Bone marrow (tissue), 2 donors: ENCODE measurements around the gene RBBP6.
"Not testable (repeated sequence)": the region's sequence is repeated elsewhere in the genome, so short reads cannot be mapped to it uniquely, and the experiment has no call there.

Source experiments
- DNase-seq, 2 donors: peaks; one replicate each; lab custom pipeline; 2025; lab: John Stamatoyannopoulos, UW

Gene RBBP6

DNA sequence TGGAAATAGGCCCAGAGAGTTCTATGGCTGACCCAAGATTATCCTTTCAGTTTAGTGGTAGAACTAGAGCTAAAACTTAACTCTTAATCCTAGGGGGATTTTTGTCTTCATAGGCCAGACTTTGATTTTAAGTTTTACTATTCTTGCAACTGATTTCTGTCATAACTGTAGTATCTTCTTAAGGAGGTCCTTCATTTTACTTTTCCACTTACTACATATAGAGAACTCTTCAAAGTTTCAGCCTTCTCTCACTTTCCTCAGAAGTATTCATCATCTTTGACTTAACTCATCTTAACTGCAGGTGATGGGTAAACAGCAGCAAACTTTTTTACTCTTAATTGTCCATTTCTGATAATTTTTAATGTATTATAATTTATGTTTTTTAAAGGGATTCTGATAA lies 23.4 kb downstream of the RBBP6 start:
- no peak for DNase-seq

DNA sequence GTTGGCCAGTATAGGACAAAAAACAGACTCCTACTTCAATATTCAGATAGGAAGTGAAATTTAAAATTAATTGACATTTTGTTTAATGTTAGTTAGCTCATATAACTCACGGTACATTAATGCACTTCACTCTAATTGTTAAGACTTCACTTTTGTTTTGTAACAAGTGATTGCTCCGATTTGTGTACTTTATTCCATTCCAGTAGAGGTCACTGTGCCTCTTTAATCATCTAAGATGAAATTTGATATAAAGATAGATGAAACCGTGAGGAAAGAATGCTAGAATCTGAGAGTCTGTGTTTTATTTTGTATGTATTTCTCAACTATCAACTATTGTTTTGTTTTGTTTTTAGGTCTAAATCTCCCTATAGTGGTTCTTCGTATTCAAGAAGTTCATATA lies 29.0 kb downstream of the RBBP6 start:
- DNase-seq: no peak

DNA sequence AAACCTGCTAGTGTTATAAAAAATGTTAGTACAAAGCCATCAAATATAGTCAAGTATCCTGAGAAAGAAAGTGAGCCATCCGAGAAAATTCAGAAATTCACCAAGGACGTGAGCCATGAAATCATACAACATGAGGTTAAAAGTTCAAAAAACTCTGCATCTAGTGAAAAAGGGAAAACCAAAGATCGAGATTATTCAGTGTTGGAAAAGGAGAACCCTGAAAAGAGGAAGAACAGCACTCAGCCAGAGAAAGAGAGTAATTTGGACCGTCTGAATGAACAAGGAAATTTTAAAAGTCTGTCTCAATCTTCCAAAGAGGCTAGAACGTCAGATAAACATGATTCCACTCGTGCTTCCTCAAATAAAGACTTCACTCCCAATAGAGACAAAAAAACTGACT lies 31.7 kb downstream of the RBBP6 start:
- DNase-seq: no peak

DNA sequence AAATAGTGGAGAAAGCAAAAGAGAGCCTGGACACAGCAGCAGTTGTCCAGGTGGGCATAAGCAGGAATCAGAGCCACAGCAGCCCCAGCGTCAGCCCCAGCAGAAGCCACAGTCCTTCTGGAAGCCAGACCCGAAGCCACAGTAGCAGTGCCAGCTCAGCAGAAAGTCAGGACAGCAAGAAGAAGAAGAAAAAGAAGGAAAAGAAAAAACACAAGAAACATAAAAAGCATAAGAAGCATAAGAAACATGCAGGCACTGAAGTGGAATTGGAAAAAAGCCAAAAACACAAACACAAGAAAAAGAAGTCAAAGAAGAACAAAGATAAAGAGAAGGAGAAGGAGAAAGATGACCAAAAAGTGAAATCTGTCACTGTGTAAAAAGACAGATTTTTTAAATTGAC lies 32.7 kb downstream of the RBBP6 start:
- no peak for DNase-seq

DNA sequence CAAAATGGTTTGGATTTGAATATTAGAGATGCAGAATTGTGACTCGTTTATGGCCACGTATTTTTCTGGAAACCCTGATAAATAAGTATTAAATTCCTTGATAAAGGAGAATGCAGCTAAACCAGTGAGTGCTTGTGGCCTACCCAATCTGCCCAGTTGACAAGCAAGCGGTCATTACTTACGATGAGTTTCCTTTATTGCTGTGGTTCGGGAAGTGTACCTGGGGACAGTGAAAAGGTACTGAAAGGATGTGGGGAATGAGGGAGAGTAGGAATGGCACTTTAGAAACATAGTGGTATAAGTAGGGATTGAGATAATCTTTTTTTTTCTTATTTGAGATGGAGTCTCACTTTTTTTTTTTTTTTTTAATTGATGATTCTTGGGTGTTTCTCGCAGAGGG lies 33.8 kb downstream of the RBBP6 start:
- DNase-seq: no peak

DNA sequence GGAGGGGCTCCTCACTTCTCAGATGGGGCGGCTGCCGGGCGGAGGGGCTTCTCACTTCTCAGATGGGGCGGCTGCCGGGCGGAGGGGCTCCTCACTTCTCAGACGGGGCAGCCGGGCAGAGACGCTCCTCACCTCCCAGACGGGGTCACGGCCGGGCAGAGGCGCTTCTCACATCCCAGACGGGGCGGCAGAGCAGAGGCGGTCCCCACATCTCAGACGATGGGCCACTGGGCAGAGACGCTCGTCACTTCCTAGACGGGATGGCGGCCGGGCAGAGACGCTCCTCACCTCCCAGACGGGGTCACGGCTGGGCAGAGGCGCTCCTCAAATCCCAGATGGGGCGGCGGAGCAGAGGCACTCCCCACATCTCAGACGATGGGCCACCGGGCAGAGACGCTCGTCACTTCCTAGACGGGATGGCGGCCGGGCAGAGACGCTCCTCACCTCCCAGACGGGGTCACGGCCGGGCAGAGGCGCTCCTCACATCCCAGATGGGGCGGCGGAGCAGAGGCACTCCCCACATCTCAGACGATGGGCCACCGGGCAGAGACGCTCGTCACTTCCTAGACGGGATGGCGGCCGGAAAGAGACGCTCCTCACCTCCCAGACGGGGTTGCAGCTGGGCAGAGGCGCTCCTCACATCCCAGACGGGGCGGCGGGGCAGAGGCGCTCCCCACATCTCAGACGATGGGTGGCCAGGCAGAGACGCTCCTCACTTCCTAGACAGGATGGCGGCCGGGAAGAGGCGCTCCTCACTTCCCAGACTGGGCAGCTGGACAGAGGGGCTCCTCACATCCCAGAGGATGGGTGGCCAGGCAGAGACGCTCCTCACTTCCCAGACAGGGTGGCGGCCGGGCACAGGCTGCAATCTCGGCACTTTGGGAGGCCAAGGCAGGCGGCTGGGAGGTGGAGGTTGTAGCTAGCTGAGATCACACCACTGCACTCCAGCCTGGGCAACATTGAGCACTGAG lies 35.4 kb downstream of the RBBP6 start:
- not testable (repeated sequence) for DNase-seq

DNA sequence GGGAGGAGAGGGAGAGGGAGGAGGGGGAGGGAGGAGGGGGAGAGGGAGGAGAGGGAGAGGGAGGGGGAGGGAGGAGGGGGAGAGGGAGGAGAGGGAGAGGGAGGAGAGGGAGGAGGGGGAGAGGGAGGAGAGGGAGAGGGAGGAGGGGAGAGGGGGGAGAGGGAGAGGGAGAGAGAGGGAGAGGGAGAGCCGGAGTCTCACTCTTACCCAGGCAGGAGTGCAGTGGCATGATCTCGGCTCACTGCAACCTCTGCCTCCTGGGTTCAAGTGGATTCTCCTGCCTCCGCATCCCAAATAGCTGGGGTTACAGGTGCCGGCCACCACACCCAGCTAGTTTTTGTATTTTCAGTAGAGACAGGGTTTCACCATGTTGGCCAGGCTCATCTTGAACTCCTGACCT lies 36.4 kb downstream of the RBBP6 start:
- DNase-seq: not testable (repeated sequence)

DNA sequence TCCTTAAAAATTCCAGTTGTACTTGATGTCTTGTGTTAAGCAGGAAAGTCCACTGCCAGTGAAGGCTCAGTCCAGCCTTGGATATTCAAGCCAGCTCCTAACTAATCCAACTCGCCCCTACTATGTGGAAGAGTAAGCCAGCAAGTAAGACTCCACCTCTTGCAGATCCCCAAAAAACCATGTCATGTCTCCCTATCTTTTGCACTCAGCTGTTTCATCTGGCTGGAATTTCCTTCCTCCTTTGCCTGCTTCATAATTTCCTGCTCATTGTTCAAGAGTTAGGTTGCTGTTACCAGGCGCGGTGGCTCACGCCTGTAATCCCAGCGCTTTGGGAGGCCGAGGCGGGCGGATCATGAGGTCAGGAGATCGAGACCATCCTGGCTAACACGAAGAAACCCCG lies 37.8 kb downstream of the RBBP6 start:
- no peak for DNase-seq

DNA sequence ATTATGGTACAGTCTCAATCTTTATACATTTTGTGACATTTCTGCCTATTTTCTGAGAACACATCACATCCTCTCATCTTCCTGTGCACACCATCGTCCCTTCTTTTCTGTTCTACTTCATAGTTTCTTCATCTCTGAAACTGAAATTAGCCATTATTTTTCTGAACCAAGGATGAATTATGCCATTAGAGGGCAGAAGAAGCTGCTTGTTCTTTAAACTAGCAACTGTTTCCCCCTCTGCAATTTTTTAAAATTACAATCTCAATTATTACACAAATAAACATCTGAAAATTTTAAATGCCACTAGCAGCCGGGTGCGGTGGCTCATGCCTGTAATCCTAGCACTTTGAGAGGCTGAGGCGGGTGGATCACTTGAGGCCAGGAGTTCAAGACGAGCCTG lies 41.3 kb downstream of the RBBP6 start:
- DNase-seq: no peak

DNA sequence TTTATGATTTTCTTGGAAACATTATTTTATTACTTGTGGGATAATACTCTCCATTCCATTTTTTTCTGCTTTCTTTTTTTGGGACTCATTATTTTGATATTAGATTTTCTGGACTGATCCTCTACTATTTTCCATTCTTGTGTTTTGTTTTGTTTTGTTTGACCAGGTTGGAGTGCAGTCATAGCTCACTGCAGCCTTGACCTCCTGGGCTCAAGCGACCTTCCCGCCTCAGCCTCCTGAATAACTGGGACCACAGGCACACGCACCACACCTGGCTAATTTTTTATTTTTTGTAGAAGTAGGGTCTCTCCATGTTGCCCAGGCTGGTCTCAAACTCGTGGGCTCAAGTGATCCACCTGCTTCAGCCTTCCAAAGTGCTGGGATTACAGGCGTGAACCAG lies 44.1 kb downstream of the RBBP6 start:
- no peak for DNase-seq

DNA sequence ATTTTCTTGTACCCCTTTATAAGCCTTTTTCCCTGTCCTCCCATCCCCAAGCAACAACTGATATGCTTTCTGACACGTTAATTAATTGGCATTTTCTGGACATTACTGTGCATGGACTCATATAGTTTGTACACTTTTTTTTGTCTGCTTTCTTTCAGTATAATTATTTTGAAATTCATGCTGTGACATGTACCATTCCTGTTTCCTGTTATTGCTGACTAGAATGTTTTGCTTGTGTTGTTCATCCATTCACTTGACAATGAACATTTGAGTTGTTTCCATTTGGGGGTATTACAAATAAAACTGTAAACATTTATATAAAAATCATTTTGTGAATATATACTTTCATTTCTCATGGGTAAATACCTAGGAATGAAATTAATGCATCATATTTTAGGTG lies 50.6 kb downstream of the RBBP6 start:
- DNase-seq: no peak

DNA sequence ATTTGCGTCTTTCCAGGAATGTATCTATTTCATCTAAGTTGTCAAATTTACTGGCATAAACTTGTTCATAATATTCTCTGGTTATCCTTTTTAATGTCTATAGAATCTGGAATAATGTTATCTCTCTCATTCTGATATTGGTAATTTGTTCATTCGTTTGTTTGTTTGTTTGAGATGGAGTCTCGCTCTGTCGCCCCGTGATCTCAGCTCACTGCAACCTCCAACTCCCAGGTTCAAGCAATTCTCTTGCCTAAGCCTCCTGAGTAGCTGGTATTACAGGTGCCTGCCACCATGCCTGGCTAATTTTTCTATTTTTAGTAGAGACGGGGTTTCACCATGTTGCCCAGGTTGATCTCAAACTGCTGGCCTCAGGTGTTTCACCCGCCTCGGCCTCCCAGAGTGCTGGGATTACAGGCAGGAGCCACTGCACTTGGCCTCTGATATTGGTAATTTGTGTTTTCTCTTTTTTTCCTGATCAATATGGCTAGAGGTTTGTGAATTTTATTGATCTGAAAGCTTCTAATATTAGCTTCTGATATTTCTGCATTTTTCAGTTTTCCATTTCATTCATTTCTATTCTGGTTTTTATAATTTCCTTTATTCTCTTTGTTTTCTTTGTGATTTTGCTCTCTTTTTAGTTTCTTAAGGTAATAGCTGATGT lies 59.5 kb downstream of the RBBP6 start:
- DNase-seq: no peak

DNA sequence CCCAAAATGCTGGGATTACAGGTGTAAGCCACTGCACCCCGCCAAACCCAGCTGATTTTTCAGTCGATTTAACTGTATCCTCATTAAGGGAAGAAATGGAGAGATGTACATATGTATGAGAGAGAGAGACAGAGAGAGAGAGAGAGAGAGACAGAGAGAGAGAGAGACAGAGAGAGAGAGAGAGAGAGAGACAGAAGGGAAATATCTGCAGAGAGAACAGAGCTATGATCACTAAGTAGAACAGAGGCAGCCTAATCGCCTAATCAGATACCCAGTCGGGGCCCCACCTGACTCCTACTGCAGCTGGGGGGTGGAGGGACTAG lies 70.0 kb downstream of the RBBP6 start:
- DNase-seq: no peak

DNA sequence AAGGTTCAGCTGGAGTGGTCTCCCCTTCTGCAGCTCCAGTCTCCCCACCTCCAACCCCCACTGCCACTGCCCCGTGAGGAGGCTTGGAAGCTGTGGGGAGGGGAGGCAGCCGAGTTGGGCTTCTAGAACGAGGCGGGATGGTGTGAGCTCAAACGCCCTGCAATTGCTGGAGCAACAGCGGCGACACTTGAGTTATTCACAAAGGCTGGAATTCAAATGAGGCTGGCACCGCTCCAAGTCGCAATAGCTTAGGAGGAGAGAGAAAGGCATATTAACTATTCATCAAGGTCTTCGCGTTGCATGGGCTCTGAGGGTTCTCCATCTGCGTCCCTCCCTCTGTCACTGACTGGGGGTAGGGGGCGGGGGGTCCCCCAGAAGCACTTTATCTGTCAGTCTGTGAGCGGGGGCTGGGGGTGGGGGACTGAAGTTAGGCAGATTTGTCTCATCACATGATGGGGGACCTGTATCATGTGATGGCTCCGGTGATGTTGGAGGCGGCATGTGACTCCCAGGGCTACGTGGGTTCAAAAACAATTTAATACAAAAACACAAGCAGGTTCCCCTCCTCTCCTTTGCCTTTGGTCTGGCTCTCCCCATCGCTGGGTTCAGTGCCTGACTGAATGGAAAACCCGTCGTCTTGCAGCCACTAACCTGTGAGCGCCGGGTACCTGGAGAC lies 70.5 kb downstream of the RBBP6 start:
- DNase-seq: no peak

DNA sequence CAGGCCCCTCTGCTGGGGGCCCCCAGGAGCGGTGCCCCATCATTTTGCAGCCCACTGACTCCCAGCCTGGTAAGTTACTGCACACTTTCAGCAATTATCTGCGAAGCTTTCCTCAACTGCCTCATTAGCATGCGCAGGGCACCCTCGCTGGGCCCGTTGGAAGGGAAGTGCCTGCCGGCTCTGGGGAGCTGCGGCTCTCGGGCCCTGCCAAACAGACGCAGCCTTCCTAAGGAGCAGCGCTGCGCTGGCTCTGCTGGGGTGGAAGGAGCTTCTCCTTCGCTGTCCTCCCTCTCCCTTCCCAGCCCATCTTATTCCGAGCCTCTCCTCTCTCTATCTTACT lies 71.0 kb downstream of the RBBP6 start:
- no peak for DNase-seq

DNA sequence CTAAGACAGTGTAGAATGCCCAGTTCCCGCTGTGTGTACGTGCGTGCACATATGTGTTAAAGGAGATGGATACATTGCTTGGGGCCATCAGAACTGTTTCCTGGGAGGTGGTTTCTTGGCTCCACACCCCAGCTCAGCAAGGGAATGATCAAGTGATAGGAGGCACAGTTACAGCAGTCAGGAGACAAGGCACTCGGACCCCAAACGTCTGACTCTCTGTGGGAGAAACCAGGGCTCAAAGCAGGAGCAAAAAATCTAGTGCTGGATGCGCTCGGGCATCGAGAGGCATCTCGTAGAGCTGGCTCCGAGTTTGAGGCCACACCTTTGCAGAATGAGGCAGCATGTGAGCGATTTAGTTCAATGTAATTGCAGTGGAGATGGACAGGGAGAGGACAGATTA lies 71.9 kb downstream of the RBBP6 start:
- no peak for DNase-seq

DNA sequence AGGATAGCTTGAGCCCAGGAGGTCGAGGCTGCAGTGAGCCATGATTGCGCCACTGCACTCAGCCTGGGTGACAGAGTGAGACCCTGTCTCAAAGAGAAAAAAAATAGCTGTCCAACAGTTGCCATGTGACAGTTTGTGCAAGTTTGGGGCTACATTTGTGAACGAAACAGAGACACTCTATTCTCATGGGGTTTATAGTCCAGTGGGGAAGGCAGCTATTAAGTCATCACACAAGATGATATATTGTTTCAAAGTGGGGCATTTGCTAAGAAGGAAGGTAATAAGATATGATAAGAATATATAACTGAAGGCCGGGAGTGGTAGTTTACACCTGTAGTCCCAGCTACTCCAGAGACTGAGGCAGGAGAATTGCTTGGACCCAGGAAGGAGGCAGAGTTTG lies 73.3 kb downstream of the RBBP6 start:
- DNase-seq: no peak

DNA sequence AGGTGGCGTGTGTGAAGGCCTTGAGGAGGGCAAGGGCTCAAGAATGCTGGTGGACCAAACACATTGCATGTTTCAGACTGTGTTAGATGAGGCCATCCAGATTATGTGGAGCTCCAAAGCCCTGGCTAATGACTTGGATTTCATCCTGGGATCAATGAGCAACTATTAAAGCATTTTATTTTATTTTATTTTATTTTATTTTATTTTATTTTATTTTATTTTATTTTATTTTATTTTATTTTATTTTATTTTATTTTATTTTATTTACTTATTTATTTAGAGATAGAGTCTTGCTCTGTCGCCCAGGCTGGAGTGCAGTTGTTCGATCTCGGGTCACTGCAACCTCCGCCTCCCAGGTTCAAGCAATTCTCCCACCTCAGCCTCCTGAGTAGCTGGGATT lies 73.9 kb downstream of the RBBP6 start:
- DNase-seq: not testable (repeated sequence)

DNA sequence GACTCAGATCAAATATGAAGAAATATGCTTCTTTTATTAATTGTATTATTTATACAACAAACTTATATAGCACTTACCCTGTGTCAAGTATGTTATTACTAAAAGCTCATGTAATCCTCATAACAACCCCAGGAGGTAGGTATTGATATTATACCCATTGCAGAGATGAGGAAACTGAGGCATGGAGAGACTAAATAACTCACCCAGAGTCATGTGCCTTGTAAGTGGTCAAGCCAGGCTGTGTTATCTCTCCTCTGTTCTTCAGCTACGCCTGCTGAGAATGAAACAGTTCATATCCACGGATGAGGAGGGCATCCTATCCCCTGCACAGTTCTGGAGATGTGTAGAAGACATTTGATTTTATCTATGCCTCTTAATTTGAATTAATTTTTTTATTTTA lies 78.1 kb downstream of the RBBP6 start:
- no peak for DNase-seq
